CD4-positive, alpha-beta T cell treated with Interleukin-17A for 1 hour (primary cell): ENCODE data around the gene OPN1MW3.
A peak's percentile ranks its signal among the peaks of the same experiment; 100 is the strongest.
"Not testable (repeated sequence)": the region's sequence is repeated elsewhere in the genome, so short reads cannot be mapped to it uniquely, and the experiment has no call there.

ENCODE experiments used
- DNase-seq: peaks from one replicate; pipeline ENCODE4 v3.0.0-alpha.2; 2020

OPN1MW3 gene

GRCh38 chrX:154257282-154257681, at the start of gene OPN1MW3:
Gene OPN1MW3 (plus strand): TSS chrX:154257582. CDS start chrX:154257620, 38 bp downstream.
- DNase-seq: not testable (repeated sequence)

GRCh38 chrX:154209670-154210418, 47.5 kb upstream of the OPN1MW3 start:
- DNase-seq: peak; percentile 2

- DNase-seq: not testable (repeated sequence)
Observed at GRCh38 chrX:154211057-154211456, 46.3 kb upstream of the OPN1MW3 start.

GRCh38 chrX:154211499-154211898, 45.9 kb upstream of the OPN1MW3 start:
- DNase-seq: not testable (repeated sequence)

- not testable (repeated sequence) for DNase-seq
Observed at GRCh38 chrX:154219456-154219855, 37.9 kb upstream of the OPN1MW3 start, which contains the start of gene OPN1MW2. Gene OPN1MW2 (plus strand): TSS chrX:154219756. CDS start chrX:154219816, 60 bp downstream.

- not testable (repeated sequence) for DNase-seq
Observed at GRCh38 chrX:154225292-154225691, 32.1 kb upstream of the OPN1MW3 start.

- not testable (repeated sequence) for DNase-seq
Observed at GRCh38 chrX:154226706-154227105, 30.7 kb upstream of the OPN1MW3 start.

- not testable (repeated sequence) for DNase-seq
Observed at GRCh38 chrX:154231443-154231842, 25.9 kb upstream of the OPN1MW3 start.

- not testable (repeated sequence) for DNase-seq
Observed at GRCh38 chrX:154233620-154234019, 23.8 kb upstream of the OPN1MW3 start.

- not testable (repeated sequence) for DNase-seq
Observed at GRCh38 chrX:154238939-154239559, 18.3 kb upstream of the OPN1MW3 start.

GRCh38 chrX:154239982-154240503, 17.3 kb upstream of the OPN1MW3 start:
- DNase-seq: not testable (repeated sequence)

- not testable (repeated sequence) for DNase-seq
Observed at GRCh38 chrX:154247377-154248045, 9.9 kb upstream of the OPN1MW3 start.

- DNase-seq: not testable (repeated sequence)
Observed at GRCh38 chrX:154248076-154248475, 9.3 kb upstream of the OPN1MW3 start.

- DNase-seq: not testable (repeated sequence)
Observed at GRCh38 chrX:154258711-154259110, 1.3 kb downstream of the OPN1MW3 start.

- not testable (repeated sequence) for DNase-seq
Observed at GRCh38 chrX:154263072-154263471, 5.7 kb downstream of the OPN1MW3 start.

- DNase-seq: not testable (repeated sequence)
Observed at GRCh38 chrX:154269245-154269644, 11.9 kb downstream of the OPN1MW3 start.

GRCh38 chrX:154284489-154285338, 27.3 kb downstream of the OPN1MW3 start:
- DNase-seq: not testable (repeated sequence)

GRCh38 chrX:154286406-154286805, 29.0 kb downstream of the OPN1MW3 start:
- DNase-seq: not testable (repeated sequence)

GRCh38 chrX:154294791-154295574, 37.6 kb downstream of the OPN1MW3 start, which contains the start of gene TEX28:
Gene TEX28 (minus strand): TSS chrX:154295124. CDS start chrX:154292117, 3,007 bp downstream.
- no peak for DNase-seq

GRCh38 chrX:154295664-154296310, 38.4 kb downstream of the OPN1MW3 start, which contains the start of gene TKTL1:
Gene TKTL1 (plus strand): TSS chrX:154295795. CDS start chrX:154295860, 65 bp downstream.
- DNase-seq: no peak
